PC-3 (cell line): ENCODE data around the gene CCR5AS.
A peak's percentile ranks its signal among the peaks of the same experiment; 100 is the strongest.

Source experiments
- ATAC-seq: fragments of 200-7000 bp; cut with Tn5 transposase; 2 replicates; pipeline ENCODE4 v1.9.1; 2020; ENCODE audit warnings: mild to moderate bottlenecking, moderate library complexity
- BruUV-seq: library from RNA; stranded (reverse); fragments of 400-500 nt; replicated peaks from 2 replicates; lab custom pipeline; 2021; lab: Mats Ljungman, UMichigan
- CTCF ChIA-PET: fragments of 300-600 bp; sonication (Branson Sonifier 250); formaldehyde crosslinking; loops from one replicate; lab custom pipeline; 2022; ENCODE audit warnings: antibody characterized with exemption; lab: Charles Lee
- POLR2A ChIA-PET: fragments of 300-600 bp; sonication (Branson Sonifier 250); formaldehyde crosslinking; loops from one replicate; lab custom pipeline; 2022; ENCODE audit warnings: antibody characterized with exemption; ENCODE audit not compliant: unreplicated experiment; lab: Charles Lee
- DNase-seq: peaks from one replicate; pipeline ENCODE4 v3.0.0-alpha.2; 2015
- H2AFZ ChIP-seq: fragments of 300-600 bp; sonication (generic); 2 replicates; pipeline ENCODE4 v1.6.0; 2016; ENCODE audit warnings: antibody characterized with exemption, low read length
- H3F3A ChIP-seq: fragments of 300-600 bp; sonication (generic); one replicate; pipeline ENCODE4 v1.6.0; 2017; ENCODE audit warnings: antibody characterized with exemption, low read length, control low read depth, mild to moderate bottlenecking; ENCODE audit not compliant: unreplicated experiment
- H3K27ac ChIP-seq: fragments of 300-600 bp; sonication (generic); 2 replicates; pipeline ENCODE4 v1.5.1; 2016; ENCODE audit warnings: mild to moderate bottlenecking, low read length
- H3K27me3 ChIP-seq: fragments of 300-600 bp; sonication (generic); 2 replicates; pipeline ENCODE4 v1.6.1; 2016; ENCODE audit warnings: low read length, mixed read lengths
- H3K36me3 ChIP-seq: fragments of 300-600 bp; sonication (generic); 2 replicates; pipeline ENCODE4 v1.6.1; 2016; ENCODE audit warnings: low read depth, mixed run types, low read length, mixed read lengths
- H3K4me1 ChIP-seq: fragments of 300-600 bp; sonication (generic); 2 replicates; pipeline ENCODE4 v1.5.1; 2016; ENCODE audit warnings: low read length; ENCODE audit not compliant: insufficient read depth
- H3K4me2 ChIP-seq: fragments of 300-600 bp; sonication (generic); 2 replicates; pipeline ENCODE4 v1.6.0; 2016; ENCODE audit warnings: low read length
- H3K4me3 ChIP-seq: fragments of 300-600 bp; sonication (generic); 2 replicates; pipeline ENCODE4 v1.5.1; 2016; ENCODE audit warnings: mild to moderate bottlenecking, low read length, mixed read lengths
- H3K79me2 ChIP-seq: fragments of 300-600 bp; sonication (generic); 2 replicates; pipeline ENCODE4 v1.6.1; 2017; ENCODE audit warnings: low read length, mixed read lengths
- H3K9ac ChIP-seq: fragments of 300-600 bp; sonication (generic); 2 replicates; pipeline ENCODE4 v1.6.0; 2016; ENCODE audit warnings: mild to moderate bottlenecking, low read length
- H3K9me2 ChIP-seq: fragments of 300-600 bp; sonication (generic); replicated peaks from 2 replicates; pipeline ENCODE4 v1.6.1; 2016; ENCODE audit warnings: mixed run types, low read length, mixed read lengths
- H3K9me3 ChIP-seq: fragments of 300-600 bp; sonication (generic); 2 replicates; pipeline ENCODE4 v1.6.1; 2016; ENCODE audit warnings: low read length, mixed read lengths
- H4K20me1 ChIP-seq: fragments of 300-600 bp; sonication (generic); 2 replicates; pipeline ENCODE4 v1.6.1; 2016; ENCODE audit warnings: low read length, mixed read lengths
- EZH2 ChIP-seq: fragments of 300-600 bp; sonication (generic); IDR thresholded peaks from one replicate; pipeline ENCODE4 v1.6.1; 2017; ENCODE audit warnings: antibody characterized with exemption, mild to moderate bottlenecking, low read length; ENCODE audit not compliant: unreplicated experiment
- EZH2phosphoT487 ChIP-seq: fragments of 300-600 bp; sonication (generic); IDR thresholded peaks from 2 replicates; pipeline ENCODE4 v1.6.1; 2018; ENCODE audit warnings: mild to moderate bottlenecking, antibody characterized with exemption, low read length, borderline replicate concordance
- intact Hi-C: fragments of 100-400 bp; cut with micrococcal nuclease; formaldehyde crosslinking; loops from 2 replicates; pipeline ENCODE4 v1.9.0; 2023
- TF ChIP-seq, protein P1 (sequence below): fragments of 300-600 bp; sonication (generic); conservative IDR thresholded peaks from 2 replicates; pipeline ENCODE4 v1.5.1; 2017; ENCODE audit warnings: antibody characterized with exemption, low read depth, mild to moderate bottlenecking, low read length

Gene CCR5AS

DNA sequence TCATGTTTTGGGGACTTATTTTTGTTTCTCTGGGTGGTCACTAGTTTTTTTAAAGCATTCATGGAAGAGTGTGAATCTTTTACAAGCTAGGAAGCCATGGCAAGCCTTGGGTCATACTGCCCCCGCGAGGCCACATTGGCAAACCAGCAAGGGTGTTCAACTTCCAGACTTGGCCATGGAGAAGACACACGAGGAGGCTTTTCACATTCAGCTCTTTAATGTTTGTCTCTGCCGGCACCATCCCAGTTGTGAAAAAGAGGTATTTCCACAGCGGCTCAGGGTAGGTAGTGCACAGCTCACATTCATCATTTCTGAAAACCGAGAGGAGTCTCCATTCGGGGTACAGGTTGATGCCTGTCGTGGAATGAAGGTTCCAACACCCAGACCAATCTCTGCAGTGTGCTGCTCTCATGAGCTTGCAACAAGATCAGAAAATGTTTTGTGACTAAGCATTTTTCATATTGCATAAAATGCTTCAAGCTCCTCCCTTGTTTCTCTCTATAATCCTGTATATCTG lies 28.4 kb downstream of the CCR5AS start:
- ChIA-PET CTCF (interaction anchor here (0.5 to 1.1 kb wide), 12 partner anchors 10 to 617 kb away, joined by 3 to 11 read pairs (median 4); partner anchors contain the start of genes CCR1 and CXCR6), POLR2A (interaction anchor here (0.7 kb wide), 1 partner anchor 98 kb away, joined by 5 read pairs; no protein-coding TSS in a partner anchor)
- TF ChIP-seq EZH2phosphoT487 (no peak), EZH2 (no peak)
- TF ChIP-seq, protein P1, sequence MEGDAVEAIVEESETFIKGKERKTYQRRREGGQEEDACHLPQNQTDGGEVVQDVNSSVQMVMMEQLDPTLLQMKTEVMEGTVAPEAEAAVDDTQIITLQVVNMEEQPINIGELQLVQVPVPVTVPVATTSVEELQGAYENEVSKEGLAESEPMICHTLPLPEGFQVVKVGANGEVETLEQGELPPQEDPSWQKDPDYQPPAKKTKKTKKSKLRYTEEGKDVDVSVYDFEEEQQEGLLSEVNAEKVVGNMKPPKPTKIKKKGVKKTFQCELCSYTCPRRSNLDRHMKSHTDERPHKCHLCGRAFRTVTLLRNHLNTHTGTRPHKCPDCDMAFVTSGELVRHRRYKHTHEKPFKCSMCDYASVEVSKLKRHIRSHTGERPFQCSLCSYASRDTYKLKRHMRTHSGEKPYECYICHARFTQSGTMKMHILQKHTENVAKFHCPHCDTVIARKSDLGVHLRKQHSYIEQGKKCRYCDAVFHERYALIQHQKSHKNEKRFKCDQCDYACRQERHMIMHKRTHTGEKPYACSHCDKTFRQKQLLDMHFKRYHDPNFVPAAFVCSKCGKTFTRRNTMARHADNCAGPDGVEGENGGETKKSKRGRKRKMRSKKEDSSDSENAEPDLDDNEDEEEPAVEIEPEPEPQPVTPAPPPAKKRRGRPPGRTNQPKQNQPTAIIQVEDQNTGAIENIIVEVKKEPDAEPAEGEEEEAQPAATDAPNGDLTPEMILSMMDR, result peak; percentile 97
- H3K9me3 ChIP-seq, result no peaks in the 10 kb centered on the region
- no peaks in the 10 kb centered on the region for H4K20me1 ChIP-seq
- H3K9ac ChIP-seq, result no peak overlapping the region
- BruUV-seq, result no TSS peak
- H3K79me2 ChIP-seq, result no peaks in the 10 kb centered on the region
- no peaks in the 10 kb centered on the region for H3F3A ChIP-seq
- ATAC-seq (peak; percentile 93), DNase-seq (peak; percentile 83)
- H3K36me3 ChIP-seq, result no peaks in the 10 kb centered on the region
- H3K27ac ChIP-seq, result no peak overlapping the region
- peak overlapping the region; percentile 19 for H3K4me2 ChIP-seq
- no peaks in the 10 kb centered on the region for H3K27me3 ChIP-seq
- no peak overlapping the region for H3K4me3 ChIP-seq
- intact Hi-C loops, result loop anchor here (1.0 to 2.0 kb wide), 3 partner anchors 180 to 440 kb away; no protein-coding TSS in a partner anchor
- H3K4me1 ChIP-seq, result peaks cover 10% of the 10 kb centered on the region
- H2AFZ ChIP-seq, result peak overlapping the region; percentile 48
- no peaks in the 10 kb centered on the region for H3K9me2 ChIP-seq

DNA sequence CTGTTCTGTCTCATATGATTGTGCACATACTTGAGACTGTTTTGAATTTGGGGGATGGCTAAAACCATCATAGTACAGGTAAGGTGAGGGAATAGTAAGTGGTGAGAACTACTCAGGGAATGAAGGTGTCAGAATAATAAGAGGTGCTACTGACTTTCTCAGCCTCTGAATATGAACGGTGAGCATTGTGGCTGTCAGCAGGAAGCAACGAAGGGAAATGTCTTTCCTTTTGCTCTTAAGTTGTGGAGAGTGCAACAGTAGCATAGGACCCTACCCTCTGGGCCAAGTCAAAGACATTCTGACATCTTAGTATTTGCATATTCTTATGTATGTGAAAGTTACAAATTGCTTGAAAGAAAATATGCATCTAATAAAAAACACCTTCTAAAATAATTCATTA lies 31.1 kb downstream of the CCR5AS start:
- no peaks in the 10 kb centered on the region for H3K27me3 ChIP-seq
- H3F3A ChIP-seq, result no peaks in the 10 kb centered on the region
- no peaks in the 10 kb centered on the region for H3K9me3 ChIP-seq
- no peak overlapping the region for H3K9ac ChIP-seq
- DNase-seq (no peak), ATAC-seq (no peak)
- H3K79me2 ChIP-seq, result no peaks in the 10 kb centered on the region
- H3K27ac ChIP-seq, result no peak overlapping the region
- intact Hi-C loops, result no loop called here
- CTCF ChIA-PET, result no interaction called here
- no peak overlapping the region for H3K4me3 ChIP-seq
- no TSS peak for BruUV-seq
- H3K36me3 ChIP-seq, result no peaks in the 10 kb centered on the region; the same call in 1 of the 2 replicates
- no peak overlapping the region for H3K4me2 ChIP-seq
- H3K9me2 ChIP-seq, result no peaks in the 10 kb centered on the region
- POLR2A ChIA-PET, result no interaction called here
- TF ChIP-seq EZH2phosphoT487 (no peak), EZH2 (no peak)
- TF ChIP-seq, protein P1, result no peak
- H2AFZ ChIP-seq, result no peak overlapping the region
- peaks cover 8% of the 10 kb centered on the region; the same call in 1 of the 2 replicates for H3K4me1 ChIP-seq
- no peaks in the 10 kb centered on the region for H4K20me1 ChIP-seq

DNA sequence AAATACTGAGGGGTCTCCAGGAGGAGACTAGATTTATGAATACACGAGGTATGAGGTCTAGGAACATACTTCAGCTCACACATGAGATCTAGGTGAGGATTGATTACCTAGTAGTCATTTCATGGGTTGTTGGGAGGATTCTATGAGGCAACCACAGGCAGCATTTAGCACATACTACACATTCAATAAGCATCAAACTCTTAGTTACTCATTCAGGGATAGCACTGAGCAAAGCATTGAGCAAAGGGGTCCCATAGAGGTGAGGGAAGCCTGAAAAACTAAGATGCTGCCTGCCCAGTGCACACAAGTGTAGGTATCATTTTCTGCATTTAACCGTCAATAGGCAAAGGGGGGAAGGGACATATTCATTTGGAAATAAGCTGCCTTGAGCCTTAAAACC lies 31.6 kb downstream of the CCR5AS start:
- Histone ChIP-seq H3K4me2 (no peak overlapping the region), H3K9me2 (no peaks in the 10 kb centered on the region), H3K9me3 (no peaks in the 10 kb centered on the region), H3K4me3 (no peak overlapping the region), H3K4me1 (peaks cover 11% of the 10 kb centered on the region; the same call in 1 of the 2 replicates), H3K79me2 (no peaks in the 10 kb centered on the region), H3K27me3 (no peaks in the 10 kb centered on the region), H3K27ac (no peak overlapping the region), H4K20me1 (no peaks in the 10 kb centered on the region), H2AFZ (no peak overlapping the region), H3K9ac (no peak overlapping the region), H3K36me3 (no peaks in the 10 kb centered on the region; the same call in 1 of the 2 replicates), H3F3A (no peaks in the 10 kb centered on the region)
- intact Hi-C loops, result no loop called here
- ChIA-PET CTCF (no interaction called here), POLR2A (no interaction called here)
- DNase-seq (no peak), ATAC-seq (no peak)
- TF ChIP-seq EZH2phosphoT487 (no peak), EZH2 (no peak)
- TF ChIP-seq, protein P1, result no peak
- BruUV-seq, result no TSS peak
